GM18508 (cell line): Measurements from ENCODE around the gene PANX1.

ENCODE experiments used
- ATAC-seq: cut with Tn5 transposase; IDR thresholded peaks from one replicate; pipeline ENCODE4 v1.9.1; 2021; ENCODE audit warnings: moderate number of reproducible peaks; ENCODE audit not compliant: insufficient read depth, unreplicated experiment

PANX1 gene

GRCh38 chr11:94128291-94128745, 323 bp upstream of the PANX1 start:
- no peak for ATAC-seq

DNA sequence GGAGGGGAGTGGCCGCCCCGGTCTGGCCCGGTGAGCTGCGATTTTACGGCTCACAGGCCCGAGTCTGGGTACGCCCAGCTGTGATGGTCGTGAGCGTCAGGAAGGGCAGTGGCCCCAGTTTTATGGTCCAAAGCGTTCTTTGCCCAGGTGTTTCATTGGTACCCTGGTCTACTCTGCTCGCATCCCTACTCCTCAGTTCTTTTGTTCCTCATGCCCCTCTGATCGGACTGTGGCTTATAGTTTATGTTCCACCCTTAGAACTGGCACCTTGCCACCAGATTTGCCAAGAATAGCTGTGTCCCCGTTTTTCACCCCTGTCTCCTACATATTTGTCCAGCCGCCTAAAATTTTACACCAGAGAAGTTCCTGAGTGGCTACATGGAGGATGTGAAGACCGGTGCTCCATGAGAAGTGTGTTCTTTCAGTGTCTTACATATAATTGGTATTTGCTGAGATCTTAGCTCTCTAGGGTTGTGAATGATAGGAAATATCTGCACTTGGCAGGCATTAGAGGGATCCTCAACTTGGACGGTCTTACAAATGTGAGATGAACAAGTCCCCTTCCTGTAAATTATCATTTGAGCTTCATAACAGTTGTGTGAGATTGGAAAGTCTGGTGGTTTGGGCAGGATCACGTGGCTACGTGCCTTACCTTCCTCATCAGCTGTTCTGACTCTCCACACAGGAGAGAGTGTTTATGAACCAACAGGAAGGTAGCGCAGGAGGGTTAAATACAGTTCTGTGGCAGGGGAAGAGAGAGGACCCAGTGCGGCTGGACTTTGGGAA, 1.1 kb downstream of the PANX1 start:
- ATAC-seq: no peak

GRCh38 chr11:94130298-94131046, 1.8 kb downstream of the PANX1 start:
- no peak for ATAC-seq

DNA sequence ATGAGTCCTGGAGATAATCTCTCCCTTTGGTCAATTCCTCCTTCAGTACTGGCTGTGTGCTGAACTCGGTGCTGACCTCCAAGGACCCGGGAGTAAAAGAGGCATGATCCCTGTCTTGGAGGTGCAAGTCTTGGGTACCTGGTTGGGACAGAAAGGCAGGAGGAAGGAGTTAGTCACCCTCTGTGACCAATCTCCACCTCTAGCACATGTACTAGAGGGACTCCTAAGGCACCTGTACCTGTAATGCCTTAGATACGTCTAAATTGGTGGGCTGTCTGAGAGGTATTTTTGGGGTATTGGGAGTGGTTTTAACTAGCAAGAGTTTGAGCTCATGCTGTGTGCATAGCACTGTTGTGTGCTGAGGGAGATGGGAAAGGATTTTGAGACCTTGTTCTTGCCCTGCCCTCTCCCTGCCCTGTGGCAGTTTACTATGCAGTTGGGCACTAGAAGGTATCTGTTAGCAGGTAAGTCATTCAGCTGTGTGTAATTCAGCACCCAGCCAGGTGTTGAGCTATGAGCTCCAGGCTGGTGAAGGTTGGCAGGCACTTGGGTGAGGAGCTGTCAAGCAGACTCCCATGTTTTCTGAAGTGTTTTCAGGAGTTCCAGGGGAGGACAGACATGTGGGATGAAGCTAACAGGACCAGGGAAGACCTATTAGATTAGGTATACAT, 2.5 kb downstream of the PANX1 start:
- no peak for ATAC-seq

DNA sequence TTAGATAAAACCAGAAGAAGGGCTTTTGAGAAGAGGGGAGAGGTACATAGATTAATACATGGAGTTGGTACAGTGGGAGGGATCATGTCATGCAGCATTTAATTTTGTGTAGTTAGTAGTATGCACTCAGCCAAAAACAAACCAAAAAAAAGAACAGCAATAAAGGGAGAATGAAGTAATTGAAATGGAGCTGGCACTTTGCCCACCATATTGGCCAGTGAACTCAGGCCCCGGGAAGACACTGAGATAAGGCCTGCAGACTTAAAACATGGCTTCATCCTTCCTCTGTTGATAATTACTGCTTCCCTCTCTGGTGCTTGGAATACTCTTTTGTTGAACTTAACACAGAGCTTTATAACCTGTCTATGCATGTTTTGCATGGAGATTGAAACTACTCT, 3.1 kb downstream of the PANX1 start:
- no peak for ATAC-seq

DNA sequence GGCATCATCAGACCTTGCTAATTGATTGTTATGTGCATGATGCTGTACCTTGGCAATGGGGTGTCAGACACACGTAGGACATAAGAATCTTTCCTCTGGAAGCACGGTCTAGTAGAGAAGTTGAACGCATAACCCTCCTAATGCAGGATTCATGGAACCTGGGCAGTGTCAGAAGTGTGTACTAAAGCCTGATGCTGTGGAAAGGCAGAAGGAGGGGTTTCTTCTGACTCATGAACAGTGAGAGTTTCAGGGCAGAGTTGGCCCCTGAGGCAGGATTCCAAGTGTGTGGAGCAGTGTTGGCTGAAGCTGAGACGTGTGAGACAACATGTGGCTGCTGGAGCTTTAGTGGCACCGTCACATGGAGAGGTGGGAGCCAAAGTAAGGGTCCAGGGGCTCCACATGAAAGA, 3.5 kb downstream of the PANX1 start:
- no peak for ATAC-seq

DNA sequence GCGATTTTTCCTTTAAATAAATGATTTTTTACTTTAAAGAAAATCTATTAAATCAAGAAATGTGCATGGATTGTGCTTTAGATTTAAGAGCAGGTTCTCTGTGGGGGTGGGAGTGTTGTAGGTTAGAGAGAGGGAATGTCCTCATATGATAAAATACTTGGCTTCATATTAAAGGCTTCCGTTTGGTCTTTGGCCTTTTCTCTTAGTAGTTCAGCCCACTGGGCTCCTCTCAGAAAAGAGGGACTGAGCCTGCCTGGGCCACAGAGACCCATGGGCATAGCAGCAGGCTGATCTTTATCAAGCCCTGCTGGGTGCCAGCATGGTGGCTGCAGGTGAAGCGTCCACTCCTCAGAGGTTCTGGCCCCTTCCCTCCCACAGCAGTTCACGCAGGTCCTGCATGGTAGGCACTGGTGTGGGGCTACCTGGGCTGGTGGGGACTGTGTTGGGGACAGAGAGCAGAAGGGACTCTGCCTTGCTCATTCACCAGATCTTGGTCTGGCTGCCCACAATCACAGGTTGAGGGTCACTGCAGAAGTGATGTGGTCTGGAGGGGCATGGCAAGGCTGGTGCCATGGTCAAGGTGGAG, 4.3 kb downstream of the PANX1 start:
- no peak for ATAC-seq

GRCh38 chr11:94133752-94134151, 5.1 kb downstream of the PANX1 start:
- no peak for ATAC-seq

GRCh38 chr11:94134651-94135512, 6.2 kb downstream of the PANX1 start:
- peak; percentile 60 for ATAC-seq

- ATAC-seq: no peak
Measured at GRCh38 chr11:94139416-94139815, 10.8 kb downstream of the PANX1 start.

GRCh38 chr11:94140154-94140655, 11.6 kb downstream of the PANX1 start:
- ATAC-seq: no peak

- no peak for ATAC-seq
Measured at GRCh38 chr11:94141511-94142307, 13.1 kb downstream of the PANX1 start.

DNA sequence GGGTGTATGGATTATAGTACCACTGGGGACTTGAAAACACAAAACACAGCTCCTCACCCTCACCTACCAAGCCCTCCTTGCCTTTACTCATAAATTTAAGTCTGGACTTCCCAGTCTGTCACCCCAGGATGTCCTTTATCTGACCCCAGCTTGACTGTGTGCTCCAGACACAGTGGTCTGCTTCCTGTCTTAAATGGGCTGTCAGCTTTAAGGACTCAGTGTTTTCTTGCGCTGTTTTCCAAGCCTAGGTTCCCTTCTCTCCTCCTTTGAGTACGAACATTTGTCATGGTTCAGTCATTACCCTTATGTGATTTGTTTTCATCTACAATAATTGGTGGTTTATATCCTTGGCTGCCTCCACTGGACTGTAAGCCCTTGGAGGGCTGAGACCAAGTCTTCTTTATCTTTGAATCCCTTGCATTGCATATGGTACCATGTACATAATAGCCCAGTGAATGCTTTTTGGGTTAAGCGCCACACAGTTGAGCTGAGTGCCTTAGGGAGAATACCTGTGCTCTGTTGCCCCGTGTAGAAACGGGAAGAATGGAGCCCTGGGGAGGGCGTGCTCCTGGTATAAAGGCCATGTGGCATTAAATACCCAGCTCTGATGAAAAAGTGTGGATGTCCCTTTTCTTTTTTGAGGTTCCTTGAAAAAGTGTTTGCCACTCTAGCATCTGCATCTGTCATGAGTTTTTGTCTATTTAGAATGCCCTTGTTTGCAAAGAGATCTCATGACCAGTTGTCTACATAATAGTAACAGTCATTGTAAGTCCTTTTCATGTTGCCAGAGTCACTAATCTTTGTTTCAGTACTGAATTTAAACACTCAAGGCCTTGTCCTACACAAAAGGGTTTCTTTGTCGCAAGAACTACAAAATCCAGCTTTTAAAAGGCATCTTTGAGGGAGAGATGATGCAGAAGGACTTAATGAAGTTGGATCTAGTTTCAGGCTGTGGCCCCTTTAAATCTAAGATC, 14.0 kb downstream of the PANX1 start:
- no peak for ATAC-seq

- ATAC-seq: no peak
Measured at GRCh38 chr11:94144216-94144615, 15.6 kb downstream of the PANX1 start.

GRCh38 chr11:94144664-94145063, 16.0 kb downstream of the PANX1 start:
- ATAC-seq: no peak

DNA sequence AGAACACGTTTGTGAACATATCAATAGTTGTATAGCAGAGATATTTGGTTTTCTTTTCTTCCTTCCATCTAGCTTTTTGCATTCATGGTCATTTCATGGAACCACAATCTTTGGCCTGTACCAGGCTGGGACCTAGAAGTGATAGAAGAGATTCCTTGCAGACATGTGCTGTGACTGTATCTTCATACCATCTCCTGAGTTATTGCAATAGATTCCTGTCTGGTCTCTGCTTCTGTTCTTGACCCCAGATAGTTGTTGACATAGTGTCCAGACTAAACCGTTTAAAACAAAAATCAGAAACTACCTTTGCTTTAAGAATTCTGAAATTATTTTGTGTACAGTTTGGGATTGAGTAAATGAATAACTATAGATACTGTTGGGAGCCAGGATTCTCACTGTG, 16.8 kb downstream of the PANX1 start:
- no peak for ATAC-seq

- ATAC-seq: no peak
Measured at GRCh38 chr11:94145916-94146315, 17.3 kb downstream of the PANX1 start.

DNA sequence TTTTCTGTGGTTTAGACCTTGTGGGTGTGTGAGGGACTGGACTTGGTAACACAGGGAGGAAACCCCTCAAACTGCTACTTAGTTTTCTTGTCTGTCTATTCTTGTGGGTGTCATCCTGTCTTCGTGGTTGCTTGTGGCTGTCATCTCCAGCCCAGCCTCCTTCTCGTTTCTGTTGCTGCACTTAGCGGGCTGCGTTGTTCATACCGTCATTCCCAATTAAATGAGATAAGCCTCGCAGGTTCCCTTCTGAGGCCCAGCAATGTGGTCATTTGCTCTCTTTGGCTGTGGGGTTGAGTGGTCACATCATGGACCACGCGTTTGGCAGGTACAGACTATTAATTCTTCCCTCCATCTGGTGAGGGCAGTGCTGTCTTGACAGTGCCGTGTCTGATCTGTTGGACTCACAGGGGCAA, 18.8 kb downstream of the PANX1 start:
- no peak for ATAC-seq
